ENCODE measurements around the gene KRT15. TPM values are rescaled to one million over a fixed set of nuclear protein-coding genes. Genes with fewer than 3 reads are reported as not detected.

The KRT15 gene
- total RNA-seq = 1,000 to 10,000 TPM in 2 of 4 donors, 100 to 1,000 TPM in 2; 802 to 1,380 (median 1,140) TPM

DNA sequence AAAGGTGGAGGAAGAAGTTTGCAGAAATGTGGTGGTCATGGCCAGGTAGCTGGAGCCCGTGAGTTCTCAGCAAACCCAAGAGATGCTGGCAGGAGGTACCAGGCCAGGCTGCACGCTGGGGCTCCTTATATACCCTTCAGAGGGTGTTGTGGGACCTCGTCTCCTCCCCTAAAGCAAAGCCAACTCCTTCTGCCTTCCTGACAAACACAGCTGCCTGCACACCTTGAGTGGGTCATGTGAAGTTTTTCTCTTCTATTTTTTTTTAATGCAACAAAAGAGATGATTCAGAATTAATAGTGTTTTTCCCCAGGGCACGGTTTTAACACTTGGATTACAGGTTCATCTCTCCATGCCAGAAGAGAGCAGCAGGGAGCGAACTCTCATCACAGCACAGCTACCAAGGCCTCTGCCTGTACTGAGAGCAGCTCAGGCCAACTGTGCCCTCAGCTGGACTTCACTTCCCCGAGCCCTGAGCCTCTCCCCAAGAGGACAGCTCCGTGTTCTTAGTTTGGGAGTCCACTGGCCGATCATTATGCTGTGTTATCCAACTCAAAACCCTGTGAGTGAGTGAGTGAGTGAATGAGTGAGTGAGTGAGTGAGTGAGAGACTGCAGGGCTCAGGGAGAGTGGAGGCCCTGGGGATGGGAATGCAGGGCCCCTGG, at the start of gene KRT15:
Gene KRT15 (minus strand): TSS at position 102 of the 661 bp plus-strand sequence. CDS start 63 bp downstream, at position 39.
- WGBS, 2 donors = 38 to 41% methylated on average over 7 to 8 of the region's 8 CpGs
- TF ChIP-seq, protein P1, sequence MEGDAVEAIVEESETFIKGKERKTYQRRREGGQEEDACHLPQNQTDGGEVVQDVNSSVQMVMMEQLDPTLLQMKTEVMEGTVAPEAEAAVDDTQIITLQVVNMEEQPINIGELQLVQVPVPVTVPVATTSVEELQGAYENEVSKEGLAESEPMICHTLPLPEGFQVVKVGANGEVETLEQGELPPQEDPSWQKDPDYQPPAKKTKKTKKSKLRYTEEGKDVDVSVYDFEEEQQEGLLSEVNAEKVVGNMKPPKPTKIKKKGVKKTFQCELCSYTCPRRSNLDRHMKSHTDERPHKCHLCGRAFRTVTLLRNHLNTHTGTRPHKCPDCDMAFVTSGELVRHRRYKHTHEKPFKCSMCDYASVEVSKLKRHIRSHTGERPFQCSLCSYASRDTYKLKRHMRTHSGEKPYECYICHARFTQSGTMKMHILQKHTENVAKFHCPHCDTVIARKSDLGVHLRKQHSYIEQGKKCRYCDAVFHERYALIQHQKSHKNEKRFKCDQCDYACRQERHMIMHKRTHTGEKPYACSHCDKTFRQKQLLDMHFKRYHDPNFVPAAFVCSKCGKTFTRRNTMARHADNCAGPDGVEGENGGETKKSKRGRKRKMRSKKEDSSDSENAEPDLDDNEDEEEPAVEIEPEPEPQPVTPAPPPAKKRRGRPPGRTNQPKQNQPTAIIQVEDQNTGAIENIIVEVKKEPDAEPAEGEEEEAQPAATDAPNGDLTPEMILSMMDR (IDR thresholded peaks at IDR 0.05) = no peak
- no peak for TF ChIP-seq POLR2A (IDR thresholded peaks at IDR 0.05)
- no peak for DNase-seq (ENCODE audit: low spot score in 2 of 2)
- peak within 1 kb of the TSS; percentile 30 for H3K4me3 ChIP-seq (ENCODE audit: low read depth, poor library complexity, severe bottlenecking)
- intact Hi-C loops (cut with DNase I; ENCODE audit: low total_unique reads) = no loop called here

DNA sequence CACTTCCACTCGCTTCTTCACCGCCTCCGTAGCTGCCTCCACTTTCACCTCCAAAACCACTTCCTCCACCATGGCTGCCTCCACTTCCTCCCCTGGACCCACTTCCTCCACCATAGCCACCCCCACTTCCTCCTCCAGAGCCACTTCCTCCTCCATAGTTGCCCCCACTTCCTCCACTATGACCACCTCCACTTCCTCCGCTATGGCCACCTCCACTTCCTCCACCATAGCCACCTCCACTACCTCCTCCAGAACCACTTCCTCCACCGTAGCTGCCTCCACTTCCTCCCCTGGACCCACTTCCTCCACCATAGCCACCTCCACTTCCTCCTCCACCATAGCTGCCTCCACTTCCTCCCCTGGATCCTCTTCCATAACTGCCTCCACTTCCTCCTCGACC, 48.6 kb upstream of the KRT15 start:
- DNase-seq (ENCODE audit: low spot score in 2 of 2) = no peak
- 83 to 90% methylated on average over 6 of the region's 6 CpGs for WGBS, 2 donors
- TF ChIP-seq, protein P1 (IDR thresholded peaks at IDR 0.05) = no peak
- no peak for TF ChIP-seq POLR2A (IDR thresholded peaks at IDR 0.05)

DNA sequence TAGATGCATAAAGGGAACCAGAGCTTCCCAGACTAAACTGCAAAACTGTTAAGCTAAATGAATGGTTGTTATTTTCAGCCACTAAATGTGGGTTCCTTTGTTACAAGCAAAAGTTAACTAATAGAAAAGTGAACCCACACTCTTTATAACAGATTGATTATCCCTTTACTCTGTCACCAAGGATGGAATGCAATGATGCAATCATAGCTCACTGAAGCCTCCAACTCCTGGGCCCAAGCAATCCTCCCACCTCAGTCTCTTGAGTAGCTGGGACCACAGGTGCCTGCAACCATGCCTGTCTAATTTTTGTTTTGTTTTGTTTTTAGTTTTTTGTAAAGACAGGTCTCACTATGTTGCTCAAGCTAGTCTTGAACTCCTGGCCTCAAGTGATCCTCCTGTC, 46.6 kb upstream of the KRT15 start:
- no peak for DNase-seq (ENCODE audit: low spot score in 2 of 2)
- no peak overlapping the region for H3K4me3 ChIP-seq (ENCODE audit: low read depth, poor library complexity, severe bottlenecking)
- intact Hi-C loops (cut with DNase I; ENCODE audit: low total_unique reads) = no loop called here
- TF ChIP-seq POLR2A (IDR thresholded peaks at IDR 0.05) = no peak
- TF ChIP-seq, protein P1 (IDR thresholded peaks at IDR 0.05) = no peak

More for the DNA sequence above, 48.6 kb upstream of the KRT15 start:
- no peak overlapping the region for H3K4me3 ChIP-seq (ENCODE audit: low read depth, poor library complexity, severe bottlenecking)
- intact Hi-C loops (cut with DNase I; ENCODE audit: low total_unique reads) = no loop called here

DNA sequence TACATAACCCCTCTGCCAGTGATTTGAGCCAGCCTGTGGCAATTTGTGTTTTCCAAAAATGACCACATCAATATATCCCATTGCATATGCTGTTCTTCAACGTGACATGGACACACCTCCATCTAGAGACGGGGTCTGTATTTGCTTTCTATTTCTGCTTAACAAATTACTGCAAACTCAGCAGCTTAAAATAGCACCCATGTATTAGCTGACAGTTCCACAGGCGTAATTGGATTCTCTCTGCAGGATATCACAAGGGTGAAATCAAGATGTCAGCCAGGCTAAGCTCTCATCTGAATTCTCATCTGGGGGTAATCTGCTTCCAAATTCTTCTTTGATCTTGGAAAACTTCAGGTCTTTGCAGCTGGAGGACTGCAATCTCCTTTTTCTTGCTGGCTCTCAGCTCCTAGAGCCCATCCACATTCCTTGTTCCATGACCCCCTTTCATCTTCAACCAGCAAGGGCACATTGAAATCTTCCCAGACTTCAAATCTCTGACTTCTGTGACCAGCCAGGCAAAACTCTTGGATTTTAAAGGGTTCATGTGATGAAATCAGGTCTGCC, 45.0 kb upstream of the KRT15 start:
- intact Hi-C loops (cut with DNase I; ENCODE audit: low total_unique reads) = no loop called here
- no peak for DNase-seq (ENCODE audit: low spot score in 2 of 2)
- no peak overlapping the region for H3K4me3 ChIP-seq (ENCODE audit: low read depth, poor library complexity, severe bottlenecking)
- no peak for TF ChIP-seq POLR2A (IDR thresholded peaks at IDR 0.05)
- TF ChIP-seq, protein P1 (IDR thresholded peaks at IDR 0.05) = no peak
- WGBS, 2 donors = 44 to 46% methylated on average over 3 of the region's 3 CpGs

DNA sequence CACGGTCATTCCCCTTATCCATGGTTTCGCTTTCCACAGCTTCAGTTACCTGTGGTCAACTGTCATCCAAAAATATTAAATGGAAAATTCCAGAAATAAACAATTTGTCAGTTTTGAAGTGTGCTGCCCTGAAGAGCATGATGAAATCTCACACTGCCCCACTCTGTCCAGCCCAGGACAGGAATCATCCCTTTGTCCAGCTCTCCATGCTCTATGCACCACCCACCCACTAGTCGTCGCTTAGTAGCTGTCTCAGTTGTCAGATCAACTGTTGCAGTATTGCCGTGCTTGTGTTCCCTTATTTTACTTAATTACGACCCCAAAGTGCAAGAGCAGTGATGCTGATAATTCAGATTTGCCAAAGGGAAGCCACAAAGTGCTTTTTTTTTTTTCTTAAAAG, 42.9 kb upstream of the KRT15 start:
- no peak for TF ChIP-seq POLR2A (IDR thresholded peaks at IDR 0.05)
- TF ChIP-seq, protein P1 (IDR thresholded peaks at IDR 0.05) = no peak
- DNase-seq (ENCODE audit: low spot score in 2 of 2) = no peak
- intact Hi-C loops (cut with DNase I; ENCODE audit: low total_unique reads) = no loop called here
- H3K4me3 ChIP-seq (ENCODE audit: low read depth, poor library complexity, severe bottlenecking) = no peak overlapping the region
- 89 to 91% methylated on average over 6 of the region's 6 CpGs for WGBS, 2 donors

Measured in lower leg skin (tissue), 4 donors.